NOMO-1 (cell line): Measurements from ENCODE around the gene SMURF2.
"Not testable (repeated sequence)": the region's sequence is repeated elsewhere in the genome, so short reads cannot be mapped to it uniquely, and the experiment has no call there.

Experiments
- DNase-seq, 2 experiments: peaks; one replicate each; lab custom pipeline; 2025; ENCODE audit not compliant: unreplicated experiment in 2 of 2; lab: John Stamatoyannopoulos, UW

The SMURF2 gene

GRCh38 chr17:64661976-64662773, at the start of gene SMURF2:
TSS of gene SMURF2 (minus strand) at chr17:64662307. CDS start at chr17:64661880, 427 bp downstream.
- DNase-seq, result peak; percentile 59 to 83

- no peak for DNase-seq
These were observed 47.4 kb upstream of the SMURF2 start for GRCh38 chr17:64709481-64709880.

- peak; percentile 18 to 24 for DNase-seq
These were observed 45.0 kb upstream of the SMURF2 start for GRCh38 chr17:64707050-64707591.

GRCh38 chr17:64706224-64707049, 44.3 kb upstream of the SMURF2 start:
- DNase-seq, result no peak

- no peak for DNase-seq
These were observed 40.7 kb upstream of the SMURF2 start for GRCh38 chr17:64702815-64703214.

- DNase-seq, result no peak
These were observed 36.6 kb upstream of the SMURF2 start for GRCh38 chr17:64698725-64699124.

GRCh38 chr17:64694207-64694606, 32.1 kb upstream of the SMURF2 start:
- no peak for DNase-seq

- DNase-seq, result no peak
These were observed 30.1 kb upstream of the SMURF2 start for GRCh38 chr17:64692187-64692586.

GRCh38 chr17:64689106-64689505, 27.0 kb upstream of the SMURF2 start:
- no peak for DNase-seq

- no peak for DNase-seq
These were observed 26.4 kb upstream of the SMURF2 start for GRCh38 chr17:64688481-64688880.

GRCh38 chr17:64687961-64688360, 25.9 kb upstream of the SMURF2 start:
- no peak for DNase-seq

GRCh38 chr17:64687376-64687775, 25.3 kb upstream of the SMURF2 start:
- no peak for DNase-seq

GRCh38 chr17:64686705-64687104, 24.6 kb upstream of the SMURF2 start:
- DNase-seq, result no peak

- DNase-seq, result no peak
These were observed 23.6 kb upstream of the SMURF2 start for GRCh38 chr17:64685705-64686104.

GRCh38 chr17:64683796-64684195, 21.7 kb upstream of the SMURF2 start:
- no peak for DNase-seq

- no peak for DNase-seq
These were observed 20.4 kb upstream of the SMURF2 start for GRCh38 chr17:64682261-64683181.

- no peak for DNase-seq
These were observed 17.7 kb upstream of the SMURF2 start for GRCh38 chr17:64679710-64680216.

- no peak for DNase-seq
These were observed 14.7 kb upstream of the SMURF2 start for GRCh38 chr17:64676763-64677162.

- not testable (repeated sequence) for DNase-seq
These were observed 8.9 kb upstream of the SMURF2 start for GRCh38 chr17:64670843-64671590.
